Mesothelial cell of epicardium (in vitro differentiated cells): ENCODE measurements around the gene MOBP. TPM values are rescaled to one million over a fixed set of nuclear protein-coding genes. Genes with fewer than 3 reads are reported as not detected.
"Not testable (repeated sequence)": the region's sequence is repeated elsewhere in the genome, so short reads cannot be mapped to it uniquely, and the experiment has no call there.

Experiments
- DNase-seq, 2 experiments: peaks; one replicate each; pipeline ENCODE4 v3.0.0; 2021; ENCODE audit warnings: low spot score in 2 of 2; ENCODE audit not compliant: unreplicated experiment in 2 of 2
- H3K27ac Mint-ChIP-seq: 2 replicates; pipeline ENCODE4 v1.8.0; 2021; ENCODE audit warnings: mixed read lengths
- H3K27me3 Mint-ChIP-seq: 2 replicates; pipeline ENCODE4 v1.8.0; 2021; ENCODE audit warnings: low read depth, mixed read lengths
- H3K36me3 Mint-ChIP-seq: 2 replicates; pipeline ENCODE4 v1.8.0; 2021; ENCODE audit warnings: mixed read lengths
- H3K4me1 Mint-ChIP-seq: 2 replicates; pipeline ENCODE4 v1.8.0; 2021; ENCODE audit warnings: mixed read lengths
- H3K4me3 Mint-ChIP-seq: 2 replicates; pipeline ENCODE4 v1.8.0; 2021; ENCODE audit warnings: mild to moderate bottlenecking, moderate library complexity, mixed read lengths
- H3K9me3 Mint-ChIP-seq: 2 replicates; pipeline ENCODE4 v1.8.0; 2021; ENCODE audit warnings: mixed read lengths
- CTCF ChIP-seq: fragments of 200-600 bp; sonication (generic); IDR thresholded peaks from one replicate; pipeline ENCODE4 v1.5.0; 2021; ENCODE audit warnings: antibody characterized with exemption; ENCODE audit not compliant: unreplicated experiment
- total RNA-seq: library from RNA; stranded (reverse); gene quantifications from 3 replicates; pipeline ENCODE4 v1.2.1, GENCODE V29; 2021

MOBP gene
- total RNA-seq, 1 donor from 2014 or later: not detected

- DNase-seq: no peak
- Mint-ChIP-seq H3K27me3 (peaks cover 2% of the 10 kb centered on the region), H3K4me1 (peaks cover 2% of the 10 kb centered on the region), H3K36me3 (no peaks in the 10 kb centered on the region), H3K27ac (no peak overlapping the region), H3K4me3 (no peak overlapping the region), H3K9me3 (no peaks in the 10 kb centered on the region)
- no peak for TF ChIP-seq CTCF
These were observed 21.0 kb upstream of the MOBP start for GRCh38 chr3:39446444-39446843.

- TF ChIP-seq CTCF: peak; percentile 84
- DNase-seq: peak; percentile 41 to 73
- Mint-ChIP-seq H3K4me1 (peaks cover 2% of the 10 kb centered on the region), H3K27me3 (peaks cover 2% of the 10 kb centered on the region), H3K27ac (no peak overlapping the region), H3K9me3 (no peaks in the 10 kb centered on the region), H3K36me3 (no peaks in the 10 kb centered on the region), H3K4me3 (no peak overlapping the region)
These were observed 19.6 kb upstream of the MOBP start for GRCh38 chr3:39447637-39448483.

- Mint-ChIP-seq H3K4me1 (peaks cover 2% of the 10 kb centered on the region), H3K27me3 (no peaks in the 10 kb centered on the region), H3K27ac (no peak overlapping the region), H3K4me3 (no peak overlapping the region), H3K36me3 (no peaks in the 10 kb centered on the region), H3K9me3 (no peaks in the 10 kb centered on the region)
- TF ChIP-seq CTCF: no peak
- DNase-seq: no peak
These were observed 18.8 kb upstream of the MOBP start for GRCh38 chr3:39448506-39449233.

GRCh38 chr3:39449796-39450195 lies 17.7 kb upstream of the MOBP start:
- Mint-ChIP-seq H3K27me3 (peaks cover 4% of the 10 kb centered on the region), H3K27ac (no peak overlapping the region), H3K4me3 (no peak overlapping the region), H3K4me1 (peaks cover 7% of the 10 kb centered on the region), H3K36me3 (no peaks in the 10 kb centered on the region), H3K9me3 (no peaks in the 10 kb centered on the region)
- DNase-seq: no peak
- TF ChIP-seq CTCF: no peak

- DNase-seq: no peak
- no peak for TF ChIP-seq CTCF
- peaks cover 4% of the 10 kb centered on the region for H3K27me3 Mint-ChIP-seq
- H3K36me3 Mint-ChIP-seq: no peaks in the 10 kb centered on the region
- H3K9me3 Mint-ChIP-seq: no peaks in the 10 kb centered on the region
- H3K4me1 Mint-ChIP-seq: peaks cover 5% of the 10 kb centered on the region
- no peak overlapping the region for H3K4me3 Mint-ChIP-seq
- no peak overlapping the region for H3K27ac Mint-ChIP-seq
These were observed 14.3 kb upstream of the MOBP start for GRCh38 chr3:39453134-39453533.

- H3K27ac Mint-ChIP-seq, H3K4me3 Mint-ChIP-seq, H3K36me3 Mint-ChIP-seq, H3K9me3 Mint-ChIP-seq, DNase-seq, H3K4me1 Mint-ChIP-seq, H3K27me3 Mint-ChIP-seq: not testable (repeated sequence)
These were observed 13.6 kb upstream of the MOBP start for GRCh38 chr3:39453872-39454271.
